ENCODE data around the gene NPRL2.
A peak's percentile ranks its signal among the peaks of the same experiment; 100 is the strongest.

The NPRL2 gene

DNA sequence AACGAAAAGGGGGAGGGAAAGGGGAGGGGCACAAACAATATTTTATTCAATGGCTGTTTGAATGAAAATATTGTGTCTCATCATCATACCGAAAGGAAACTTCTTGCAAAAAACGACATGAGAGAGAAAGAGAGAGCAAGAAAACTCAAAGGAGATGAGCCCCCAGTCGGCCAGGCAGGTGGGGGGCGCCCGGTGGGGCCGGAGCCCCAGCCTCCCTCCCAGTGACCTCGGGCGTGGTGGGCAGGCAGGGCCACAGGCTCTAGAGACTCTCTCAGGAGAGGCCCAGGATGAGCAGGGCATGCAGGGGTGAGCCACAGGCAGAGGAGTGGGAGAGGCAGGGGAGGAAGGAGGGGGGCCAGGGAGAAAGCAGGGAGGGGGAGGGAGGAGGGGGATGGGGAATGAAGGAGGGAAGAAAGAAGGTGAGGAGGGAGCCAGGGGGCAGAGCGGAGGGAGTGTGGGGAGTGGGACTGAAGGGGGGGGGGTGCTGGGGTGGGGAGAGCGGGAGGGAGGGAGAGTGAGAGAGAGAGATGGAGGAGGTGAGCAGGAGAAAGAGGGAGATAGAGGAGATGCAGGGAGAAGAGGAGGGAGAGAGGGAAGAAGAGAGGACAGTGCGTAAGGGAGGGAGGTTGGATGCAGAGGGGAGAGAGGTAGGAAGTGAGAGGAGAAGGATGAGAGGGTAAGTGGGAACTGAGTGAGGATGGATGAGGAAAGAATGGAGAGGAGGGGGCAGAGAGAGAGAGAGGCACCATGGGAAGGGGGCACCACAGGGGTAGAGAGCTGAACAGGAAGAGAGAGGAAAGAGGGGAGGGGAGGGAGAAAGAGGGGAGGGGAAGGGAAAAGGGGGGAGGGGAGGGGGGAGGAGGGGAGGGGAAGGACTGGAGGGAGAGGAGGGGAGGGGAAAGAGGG, 22.8 kb upstream of the NPRL2 start:
- DNase-seq, result no peak

- DNase-seq, result peak; percentile 9
Measured at GRCh38 chr3:50372349-50372748, 21.8 kb upstream of the NPRL2 start.

DNA sequence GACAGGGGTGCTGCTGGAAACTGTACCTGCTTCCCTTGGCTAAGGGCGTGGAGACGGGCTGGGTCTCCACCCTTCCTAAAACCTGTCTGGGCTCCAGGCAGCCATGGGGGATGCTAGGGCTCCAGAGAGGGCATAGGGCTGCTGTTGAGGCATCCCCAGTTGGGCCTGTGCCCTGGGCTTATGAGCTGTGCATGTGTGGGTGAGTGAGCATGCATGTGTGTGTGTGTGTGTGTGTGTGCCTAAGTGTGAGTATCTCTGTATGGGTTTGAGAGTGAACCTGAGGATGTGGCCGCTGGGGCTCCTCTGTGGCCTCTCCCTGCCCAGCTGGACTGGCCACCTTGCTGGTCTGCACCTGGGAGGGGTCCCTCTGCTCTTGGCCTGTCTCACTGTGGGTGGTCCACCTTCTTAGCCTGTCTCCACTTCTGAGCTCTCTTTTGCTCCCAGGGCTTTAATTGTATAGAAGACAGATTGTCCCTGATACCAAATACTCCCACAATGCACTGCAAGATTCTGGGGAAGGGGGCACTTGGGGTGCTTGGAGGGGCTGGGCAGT, 20.6 kb upstream of the NPRL2 start:
- DNase-seq, result no peak

GRCh38 chr3:50370594-50370993, 20.0 kb upstream of the NPRL2 start:
- no peak for DNase-seq

GRCh38 chr3:50369012-50369670, 18.6 kb upstream of the NPRL2 start:
- no peak for DNase-seq

GRCh38 chr3:50365842-50366220, 15.3 kb upstream of the NPRL2 start:
- DNase-seq, result no peak

DNA sequence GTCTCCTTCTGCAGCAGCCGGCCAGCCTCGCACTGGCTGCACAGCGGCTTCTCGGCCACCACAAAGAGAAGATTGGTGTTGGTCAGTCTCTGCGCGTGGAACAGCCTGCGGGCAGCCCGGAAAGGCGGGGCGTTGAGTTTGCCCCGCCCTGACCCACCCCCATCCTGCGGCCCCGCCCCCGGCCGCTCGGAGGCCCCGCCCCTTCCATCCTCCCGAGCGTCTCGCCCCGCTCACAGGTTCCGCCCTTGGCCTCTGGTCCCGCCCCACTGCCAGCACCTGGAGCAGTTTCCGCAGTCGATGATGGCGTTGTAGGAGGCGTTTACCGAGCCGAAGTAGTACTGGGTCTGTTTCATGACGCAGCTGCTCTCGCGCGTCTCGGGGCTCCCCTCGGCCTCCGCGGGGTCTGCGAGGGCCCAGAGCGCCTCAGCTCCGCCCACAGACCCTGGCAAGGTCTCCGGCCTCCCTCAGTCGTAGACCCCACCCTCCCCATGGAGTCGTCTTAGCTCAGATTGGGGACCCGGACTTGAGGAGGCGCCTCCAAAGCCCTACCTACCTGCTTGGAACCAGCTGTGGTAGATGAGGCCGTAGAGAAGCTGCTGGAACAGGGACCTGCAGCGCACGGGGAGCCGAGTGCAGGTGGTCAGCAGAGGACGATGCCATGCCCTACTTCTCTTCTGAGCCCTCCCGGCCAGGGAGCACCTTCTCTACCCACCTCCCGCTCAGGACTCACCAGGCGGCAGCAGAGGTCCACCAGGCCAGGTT, 14.7 kb upstream of the NPRL2 start:
- DNase-seq, result peak; percentile 72

DNA sequence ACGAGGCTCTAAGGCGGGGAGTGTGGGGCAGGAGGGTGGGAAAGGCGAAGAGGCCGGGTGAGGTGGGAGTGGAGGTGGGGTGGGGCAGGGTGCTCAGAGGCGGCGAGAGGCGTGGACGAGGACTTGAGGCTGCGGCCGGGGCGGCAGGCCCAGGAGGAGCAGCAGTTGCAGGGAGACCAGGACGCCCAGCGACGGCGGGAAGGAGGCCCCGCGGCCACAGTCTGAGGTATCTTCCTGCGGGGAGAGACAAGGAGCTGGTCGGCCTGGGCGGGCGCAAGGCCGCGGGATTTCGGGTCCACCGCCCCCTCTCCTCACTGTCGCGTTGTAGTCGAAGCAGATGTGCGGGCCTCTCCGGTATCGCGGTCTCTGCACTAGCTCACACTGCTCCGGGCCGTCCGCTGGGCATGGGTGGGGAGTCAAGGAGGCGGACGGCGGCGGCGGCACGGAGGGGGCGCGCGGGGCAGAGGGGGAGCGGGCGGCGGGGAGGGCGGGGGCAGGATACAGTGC, 14.1 kb upstream of the NPRL2 start:
- DNase-seq, result no peak

- no peak for DNase-seq
Measured at GRCh38 chr3:50359760-50360110, 9.2 kb upstream of the NPRL2 start.

DNA sequence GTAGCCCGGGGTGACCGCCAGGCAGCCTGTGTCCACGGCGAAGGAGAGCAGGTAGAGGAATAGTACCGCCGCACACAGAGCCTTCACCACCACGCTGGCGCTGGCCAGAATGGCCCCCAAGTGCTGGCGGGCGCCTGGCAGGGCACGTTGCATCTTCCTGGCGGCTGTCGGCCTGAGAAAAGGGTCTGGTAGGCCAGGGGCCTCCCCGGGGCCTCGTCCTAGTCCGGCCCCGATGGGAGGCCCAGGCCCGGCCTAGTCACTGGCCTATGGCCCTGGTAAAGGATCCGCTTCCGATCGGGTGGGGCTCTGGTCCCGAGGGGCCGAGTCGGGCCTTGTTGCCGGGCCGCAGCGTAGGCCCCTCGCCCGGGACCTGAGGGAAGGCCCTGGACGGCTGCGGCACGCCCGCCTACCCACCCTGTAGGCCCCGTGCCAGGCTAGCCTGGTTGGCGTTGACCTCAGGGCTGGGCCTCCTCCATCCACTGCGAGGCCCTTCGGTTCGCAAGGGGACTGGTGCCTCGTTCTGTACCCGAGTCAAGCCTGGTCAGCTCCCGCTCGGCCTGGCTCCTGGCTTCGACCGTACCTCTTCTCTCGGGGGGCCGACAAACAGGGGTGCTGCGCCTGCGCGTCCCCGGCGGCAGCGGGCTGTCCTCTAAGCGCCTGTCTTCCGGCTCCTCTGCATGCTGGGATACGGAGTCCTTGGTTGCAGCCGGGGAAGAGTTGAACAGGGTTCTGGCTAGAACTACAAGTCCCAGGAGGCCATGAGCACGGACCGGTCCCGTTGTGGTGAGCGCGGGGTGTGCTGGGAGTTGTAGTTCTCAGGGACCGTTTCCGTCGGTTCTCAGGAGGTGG, 8.6 kb upstream of the NPRL2 start, which contains the start of gene TMEM115:
TMEM115 (minus strand) TSS at position 611 of the 849 bp plus-strand sequence; CDS start at position 153, 458 bp downstream.
- DNase-seq, result peak; percentile 94

DNA sequence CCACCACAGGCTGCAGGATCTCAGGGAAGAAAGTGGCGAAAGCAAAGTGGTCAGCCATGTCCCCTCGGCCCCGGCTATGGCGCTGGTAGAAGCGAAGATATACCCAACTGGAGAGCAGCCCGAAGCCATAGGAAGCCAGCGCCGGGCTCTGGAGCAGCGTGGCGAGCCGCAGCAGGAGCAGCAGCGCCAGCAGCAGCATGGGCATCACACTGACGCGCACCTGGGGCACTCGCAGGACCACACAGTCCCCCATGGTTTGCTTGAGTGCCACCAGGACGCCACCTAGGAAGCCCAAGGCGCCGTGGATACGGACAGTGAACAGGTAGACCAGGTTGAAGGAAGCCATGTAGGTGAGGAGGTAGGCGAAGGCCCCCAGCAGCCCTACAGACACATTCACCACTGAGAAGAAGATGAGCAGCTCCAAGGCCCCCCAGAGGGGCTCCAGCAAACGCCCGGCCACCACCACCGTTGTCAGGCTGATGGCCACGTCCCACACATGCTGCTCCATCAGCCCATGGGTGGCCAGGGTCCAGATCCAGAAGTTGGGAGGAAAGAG, 7.9 kb upstream of the NPRL2 start:
- DNase-seq, result no peak

DNA sequence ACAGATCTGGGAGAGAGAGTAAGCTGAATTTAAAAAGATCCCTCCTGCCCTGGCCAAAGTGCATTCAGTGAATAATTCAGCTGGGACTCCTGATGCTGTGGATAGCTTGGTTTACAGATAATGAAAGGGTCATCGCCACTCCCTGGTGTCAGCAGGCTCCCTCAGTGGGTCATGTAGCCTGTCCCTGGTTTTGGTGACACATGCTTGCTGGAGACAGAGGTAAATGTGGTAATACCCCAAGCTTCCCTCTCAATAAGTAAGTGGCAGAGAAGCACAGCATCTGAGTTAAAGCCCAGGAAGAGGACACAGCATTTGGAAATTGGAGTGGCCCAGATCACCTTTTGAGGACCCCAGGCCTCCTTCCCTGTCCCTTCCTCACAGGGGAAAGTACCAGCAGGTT, 6.9 kb upstream of the NPRL2 start:
- DNase-seq, result no peak

GRCh38 chr3:50356553-50356952, 6.0 kb upstream of the NPRL2 start:
- DNase-seq, result no peak

GRCh38 chr3:50355829-50356552, 5.4 kb upstream of the NPRL2 start:
- no peak for DNase-seq

- DNase-seq, result no peak
Measured at GRCh38 chr3:50354850-50355249, 4.3 kb upstream of the NPRL2 start.

GRCh38 chr3:50354186-50354764, 3.7 kb upstream of the NPRL2 start:
- no peak for DNase-seq

DNA sequence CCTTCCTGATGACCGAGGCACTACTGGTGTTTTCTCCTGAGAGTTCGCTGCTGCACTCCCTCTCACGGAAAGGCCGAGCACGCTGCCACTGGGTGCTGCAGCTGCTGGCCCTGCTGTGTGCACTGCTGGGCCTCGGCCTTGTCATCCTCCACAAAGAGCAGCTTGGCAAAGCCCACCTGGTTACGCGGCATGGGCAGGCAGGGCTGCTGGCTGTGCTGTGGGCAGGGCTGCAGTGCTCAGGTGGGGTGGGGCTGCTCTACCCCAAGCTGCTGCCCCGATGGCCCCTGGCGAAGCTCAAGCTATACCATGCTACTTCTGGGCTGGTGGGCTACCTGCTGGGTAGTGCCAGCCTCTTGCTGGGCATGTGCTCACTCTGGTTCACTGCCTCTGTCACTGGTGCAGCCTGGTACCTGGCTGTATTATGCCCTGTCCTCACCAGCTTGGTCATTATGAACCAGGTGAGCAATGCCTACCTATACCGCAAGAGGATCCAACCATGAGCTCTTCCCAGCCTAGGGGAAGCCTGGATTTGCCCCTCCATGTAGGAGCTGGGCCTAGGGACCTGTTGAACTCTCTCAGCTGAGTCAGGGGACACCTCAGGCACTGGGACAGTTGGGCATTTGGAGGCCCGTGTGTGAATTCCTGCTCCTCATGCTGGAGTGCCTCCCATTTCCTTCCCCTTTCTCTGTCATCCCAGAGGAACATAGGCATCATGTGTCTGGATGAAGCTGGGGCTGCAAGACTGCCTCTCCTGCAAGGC, 2.9 kb upstream of the NPRL2 start:
- no peak for DNase-seq

DNA sequence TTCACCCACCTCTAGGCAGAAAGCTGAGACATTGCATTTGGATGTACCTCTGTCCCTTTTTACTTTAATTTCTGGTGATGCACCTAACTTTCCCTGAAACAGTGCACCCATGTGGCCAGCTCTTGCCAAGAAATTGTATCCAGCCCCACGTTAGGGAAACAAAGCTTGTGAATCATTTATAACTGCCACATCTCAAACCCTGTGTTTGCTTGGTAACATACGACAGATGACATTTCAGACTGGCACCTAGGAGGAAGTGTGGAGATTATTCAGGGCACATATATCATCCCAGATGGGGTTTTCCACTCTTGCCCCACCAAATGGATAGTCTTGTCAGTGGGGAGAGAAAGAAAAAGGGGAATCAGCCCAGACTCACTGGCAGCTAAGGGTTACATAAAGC, 2.2 kb upstream of the NPRL2 start:
- no peak for DNase-seq

- no peak for DNase-seq
Measured at GRCh38 chr3:50351323-50351697, 735 bp upstream of the NPRL2 start.

GRCh38 chr3:50350213-50350526, 405 bp downstream of the NPRL2 start:
- no peak for DNase-seq
